ENCODE measurements around the gene JAKMIP2. TPM values are rescaled to one million over a fixed set of nuclear protein-coding genes. Genes with fewer than 3 reads are reported as not detected.

JAKMIP2 gene
- total and polyA plus RNA-seq, 2 donors (not counting 3 experiments of a cell fraction or from before 2014, with no cell fraction given), result not detected

DNA sequence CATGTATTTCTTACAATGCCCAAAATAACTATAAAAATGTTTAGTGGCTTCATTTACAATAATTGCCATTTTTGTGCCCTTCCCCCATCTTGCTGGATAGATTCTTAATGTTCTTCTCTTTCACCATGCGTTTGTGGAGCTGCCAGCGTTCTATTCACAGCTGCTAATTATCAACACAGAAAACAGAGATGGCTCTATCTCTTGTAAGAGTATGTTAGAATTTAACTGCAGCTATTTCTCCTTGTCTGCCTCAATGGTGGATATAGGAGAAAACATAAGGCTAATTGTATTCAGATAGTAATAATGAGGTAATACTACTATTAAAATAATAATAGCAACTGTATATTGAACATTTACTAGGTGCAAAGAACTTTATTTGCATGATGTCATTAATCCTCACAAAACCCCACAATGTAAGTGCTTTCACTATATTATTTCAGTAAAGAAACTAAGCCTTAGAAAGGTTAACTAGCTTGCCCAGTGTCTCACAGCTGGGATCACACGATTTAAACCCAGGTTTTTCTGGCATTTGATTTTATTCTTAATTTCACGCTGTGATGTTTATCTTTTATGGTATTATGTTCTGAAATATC lies 50.1 kb downstream of the JAKMIP2 start:
- Histone ChIP-seq H3K9ac (replicated peaks; ENCODE audit: extremely low read depth, insufficient read depth, low read length) (no peak overlapping the region), H3K79me2 (ENCODE audit: control insufficient read depth, insufficient read depth, low read length) (no peaks in the 10 kb centered on the region), H4K20me1 (replicated peaks; ENCODE audit: control insufficient read depth, extremely low read depth, insufficient read depth, low read length) (no peaks in the 10 kb centered on the region), H3K4me3 (replicated peaks in 1 of 3; ENCODE audit: insufficient read depth in 1 of 3, low read depth in 1 of 3, low read length in 3 of 3) (no peak overlapping the region), H3K9me3 (replicated peaks; ENCODE audit: control insufficient read depth, insufficient read depth, low read length) (no peaks in the 10 kb centered on the region), H3K36me3 (ENCODE audit: control insufficient read depth in 2 of 2, extremely low read depth in 1 of 2, insufficient read depth in 2 of 2, low read length in 2 of 2) (no peaks in the 10 kb centered on the region), H2AFZ (ENCODE audit: low read depth, low read length) (no peak overlapping the region), H3K4me2 (ENCODE audit: insufficient read depth, low read length) (no peak overlapping the region), H3K27me3 (ENCODE audit: control insufficient read depth in 2 of 2, insufficient read depth in 2 of 2, low read length in 2 of 2) (no peaks in the 10 kb centered on the region), H3K4me1 (ENCODE audit: control insufficient read depth, extremely low read depth, insufficient read depth, low read length) (no peaks in the 10 kb centered on the region), H3K9me1 (replicated peaks; ENCODE audit: control insufficient read depth, extremely low read depth, insufficient read depth, low read length) (no peaks in the 10 kb centered on the region), H3K27ac (ENCODE audit: insufficient read depth, low read depth, low read length) (no peak overlapping the region)
- dilution Hi-C loops (cut with MboI; ENCODE audit: extremely low pct_ligation_motif_present, low sequenced_read_pairs), result no loop called here
- TF ChIP-seq JUN (IDR thresholded peaks at IDR 0.05; ENCODE audit: borderline replicate concordance, insufficient read depth, insufficient read length, low read depth), result no peak
- TF ChIP-seq, protein P1, sequence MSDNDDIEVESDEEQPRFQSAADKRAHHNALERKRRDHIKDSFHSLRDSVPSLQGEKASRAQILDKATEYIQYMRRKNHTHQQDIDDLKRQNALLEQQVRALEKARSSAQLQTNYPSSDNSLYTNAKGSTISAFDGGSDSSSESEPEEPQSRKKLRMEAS (IDR thresholded peaks at IDR 0.05; ENCODE audit: insufficient read depth, insufficient read length), result no peak
- no peak for TF ChIP-seq MYC (IDR thresholded peaks at IDR 0.05; ENCODE audit: low read depth, low read length)
- no peak for TF ChIP-seq GATA2 (IDR thresholded peaks at IDR 0.05; ENCODE audit: insufficient read depth, insufficient read length, low read depth, low read length)
- TF ChIP-seq EZH2 (IDR thresholded peaks at IDR 0.05; ENCODE audit: borderline replicate concordance, low read depth, low read length, severe bottlenecking), result no peak
- no peak for TF ChIP-seq POLR2AphosphoS5 (IDR thresholded peaks at IDR 0.05; ENCODE audit: insufficient read depth, low read depth, low read length)
- DNase-seq (ENCODE audit: low read depth, low spot score) (no peak), FAIRE-seq (no peak)
- intact Hi-C loops (cut with micrococcal nuclease), result no loop called here
- POLR2A ChIA-PET, result no interaction called here
- CTCF ChIA-PET, result no interaction called here
- no TSS peak for BruUV-seq (replicated peaks)
